Tibial artery (tissue), 4 donors: ENCODE measurements around the gene AKAP12.
"Not testable (repeated sequence)": the region's sequence is repeated elsewhere in the genome, so short reads cannot be mapped to it uniquely, and the experiment has no call there.

Experiments
- DNase-seq, 2 donors: peaks; one replicate each; pipeline ENCODE4 v3.0.0-alpha.2; 2019
- H3K27ac ChIP-seq, 2 donors: fragments of 200-600 bp; sonication (generic) in 1 of 2; 1 replicate in 1 of 2; 2 replicates in 1 of 2; pipeline ENCODE4 v1.5.1; 2018 to 2019; ENCODE audit warnings: mild to moderate bottlenecking in 1 of 2
- H3K27me3 ChIP-seq, 2 donors: fragments of 200-600 bp; sonication (generic) in 1 of 2; one replicate each; pipeline versions ENCODE4 v1.5.1 to v1.6.0; 2016 to 2019
- H3K36me3 ChIP-seq, 3 donors: fragments of 200-600 bp; sonication (generic) in 2 of 3; one replicate each; pipeline ENCODE4 v1.5.1; 2016 to 2019; ENCODE audit warnings: mild to moderate bottlenecking in 2 of 3
- H3K4me1 ChIP-seq, 4 donors: fragments of 200-600 bp; sonication (generic) in 2 of 4; 1 replicate in 3 of 4; 2 replicates in 1 of 4; pipeline ENCODE4 v1.5.1; 2016 to 2019
- H3K4me3 ChIP-seq, 2 donors: fragments of 200-600 bp; sonication (generic) in 1 of 2; 1 replicate in 1 of 2; 2 replicates in 1 of 2; pipeline ENCODE4 v1.5.1; 2018 to 2019; ENCODE audit warnings: mild to moderate bottlenecking in 2 of 2
- H3K9me3 ChIP-seq, 3 donors: fragments of 200-600 bp; sonication (generic) in 1 of 3; one replicate each; pipeline ENCODE4 v1.5.1; 2016 to 2019
- intact Hi-C: fragments of 100-400 bp; cut with DNase I; formaldehyde crosslinking; loops from one replicate; pipeline ENCODE4 v1.15.0; 2023; ENCODE audit warnings: low total_unique reads
- TF ChIP-seq, protein P1 (sequence below), 2 experiments: fragments of 200-600 bp in 1 of 2; fragments of 450-650 bp in 1 of 2; IDR thresholded peaks; one replicate each; pipeline ENCODE4 v1.5.1; 2017 to 2019; ENCODE audit warnings: antibody characterized with exemption in 2 of 2, mild to moderate bottlenecking in 1 of 2, moderate library complexity in 1 of 2

AKAP12 gene

DNA sequence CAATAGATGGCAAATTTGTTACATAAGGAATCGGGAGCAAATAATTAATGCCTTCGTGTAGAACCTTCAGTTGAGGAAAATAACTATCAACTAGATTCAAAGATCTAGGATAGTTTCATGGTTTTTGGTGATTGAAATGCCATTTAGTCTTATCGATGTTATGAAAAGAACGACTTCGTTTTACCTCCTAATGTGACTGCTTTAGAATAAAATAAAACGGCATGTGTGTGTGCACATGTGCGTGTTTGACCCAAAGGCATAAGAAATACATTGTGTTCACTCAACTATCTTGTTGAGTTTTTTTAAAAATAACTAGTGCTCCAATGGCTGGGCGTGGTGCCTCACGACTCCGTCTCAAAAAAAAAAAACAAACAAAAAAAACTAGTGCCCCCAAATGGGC lies 114.0 kb downstream of the AKAP12 start:
- TF ChIP-seq, protein P1, sequence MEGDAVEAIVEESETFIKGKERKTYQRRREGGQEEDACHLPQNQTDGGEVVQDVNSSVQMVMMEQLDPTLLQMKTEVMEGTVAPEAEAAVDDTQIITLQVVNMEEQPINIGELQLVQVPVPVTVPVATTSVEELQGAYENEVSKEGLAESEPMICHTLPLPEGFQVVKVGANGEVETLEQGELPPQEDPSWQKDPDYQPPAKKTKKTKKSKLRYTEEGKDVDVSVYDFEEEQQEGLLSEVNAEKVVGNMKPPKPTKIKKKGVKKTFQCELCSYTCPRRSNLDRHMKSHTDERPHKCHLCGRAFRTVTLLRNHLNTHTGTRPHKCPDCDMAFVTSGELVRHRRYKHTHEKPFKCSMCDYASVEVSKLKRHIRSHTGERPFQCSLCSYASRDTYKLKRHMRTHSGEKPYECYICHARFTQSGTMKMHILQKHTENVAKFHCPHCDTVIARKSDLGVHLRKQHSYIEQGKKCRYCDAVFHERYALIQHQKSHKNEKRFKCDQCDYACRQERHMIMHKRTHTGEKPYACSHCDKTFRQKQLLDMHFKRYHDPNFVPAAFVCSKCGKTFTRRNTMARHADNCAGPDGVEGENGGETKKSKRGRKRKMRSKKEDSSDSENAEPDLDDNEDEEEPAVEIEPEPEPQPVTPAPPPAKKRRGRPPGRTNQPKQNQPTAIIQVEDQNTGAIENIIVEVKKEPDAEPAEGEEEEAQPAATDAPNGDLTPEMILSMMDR (IDR thresholded peaks at IDR 0.05), result no peak
- peaks cover 0 to 22% (median 20%) of the 10 kb centered on the region in 3 donors for H3K36me3 ChIP-seq
- peaks cover 0 to 6% (median 0%) of the 10 kb centered on the region in 4 donors for H3K4me1 ChIP-seq
- no peak overlapping the region for H3K4me3 ChIP-seq
- no peak for DNase-seq
- no peaks in the 10 kb centered on the region for H3K27me3 ChIP-seq
- no peaks in the 10 kb centered on the region for H3K9me3 ChIP-seq
- intact Hi-C loops, result no loop called here
- H3K27ac ChIP-seq, result no peak overlapping the region

DNA sequence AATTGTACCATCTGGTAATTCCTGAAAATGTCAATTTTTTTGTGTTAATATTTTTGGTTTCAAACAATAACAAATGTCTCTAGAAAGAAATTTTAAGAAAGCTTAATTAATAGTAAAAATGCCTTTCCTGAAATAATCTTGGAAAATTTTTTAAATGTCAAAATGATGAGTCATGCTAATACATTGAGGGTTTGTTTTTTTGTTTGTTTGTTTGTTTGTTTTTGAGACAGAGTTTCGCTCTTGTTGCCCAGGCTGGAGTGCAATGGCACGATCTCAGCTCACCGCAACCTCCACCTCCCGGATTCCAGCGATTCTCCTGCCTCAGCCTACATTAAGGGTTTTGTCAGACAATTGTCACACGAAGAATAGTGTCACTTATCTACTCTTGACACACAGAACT lies 117.2 kb downstream of the AKAP12 start:
- Histone ChIP-seq H3K27ac (peak overlapping the region in 1 of 2 donors; percentile 0), H3K36me3 (peaks cover 9 to 18% (median 9%) of the 10 kb centered on the region in 3 donors)
- H3K4me1 ChIP-seq, H3K9me3 ChIP-seq, H3K4me3 ChIP-seq, H3K27me3 ChIP-seq, DNase-seq, intact Hi-C loops: not testable (repeated sequence)

DNA sequence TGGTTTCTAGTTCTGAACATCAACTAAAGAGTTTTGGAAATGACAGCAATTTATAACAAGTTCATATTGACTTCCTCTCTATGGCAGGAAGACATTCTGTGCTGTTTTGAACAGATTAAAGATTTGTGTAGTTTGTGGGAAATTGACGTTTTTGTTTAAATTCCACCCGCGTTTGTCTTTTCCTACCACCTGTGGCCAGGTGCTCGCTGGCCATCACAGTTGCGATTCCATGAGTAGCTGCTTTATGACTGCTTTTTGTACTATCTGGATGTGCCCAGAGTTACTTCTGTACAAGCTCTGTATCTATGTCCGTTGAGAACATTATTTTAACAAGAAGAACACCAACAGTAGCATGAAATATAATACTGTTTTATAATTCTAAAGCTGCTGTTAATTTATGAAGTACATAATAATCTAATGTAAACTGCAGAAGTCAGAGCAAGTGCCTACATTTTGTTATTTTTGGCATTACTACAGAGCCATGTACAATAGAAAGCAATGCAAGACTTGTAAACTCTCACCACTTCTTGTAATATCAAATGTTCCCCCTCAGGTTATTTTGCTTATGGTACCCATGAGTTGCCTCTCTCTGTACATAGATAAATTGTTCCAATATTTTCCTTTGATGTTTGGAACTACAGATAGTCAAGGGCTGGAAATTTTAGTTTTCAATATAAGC lies 118.1 kb downstream of the AKAP12 start:
- intact Hi-C loops, result no loop called here
- H3K27me3 ChIP-seq, result no peaks in the 10 kb centered on the region
- no peak for DNase-seq
- no peak overlapping the region for H3K4me3 ChIP-seq
- peaks cover 15 to 27% (median 17%) of the 10 kb centered on the region in 3 donors for H3K36me3 ChIP-seq
- peaks cover 0 to 6% (median 0%) of the 10 kb centered on the region in 4 donors for H3K4me1 ChIP-seq
- H3K27ac ChIP-seq, result no peak overlapping the region
- no peaks in the 10 kb centered on the region for H3K9me3 ChIP-seq
- TF ChIP-seq, protein P1 (IDR thresholded peaks at IDR 0.05), result no peak

GRCh38 chr6:151358475-151358874 lies 118.7 kb downstream of the AKAP12 start:
- no peak overlapping the region for H3K4me3 ChIP-seq
- no peaks in the 10 kb centered on the region for H3K27me3 ChIP-seq
- intact Hi-C loops, result no loop called here
- H3K36me3 ChIP-seq, result peaks cover 16 to 28% (median 20%) of the 10 kb centered on the region in 3 donors
- H3K4me1 ChIP-seq, result peaks cover 0 to 6% (median 0%) of the 10 kb centered on the region in 4 donors
- no peaks in the 10 kb centered on the region for H3K9me3 ChIP-seq
- DNase-seq, result no peak
- TF ChIP-seq, protein P1 (IDR thresholded peaks at IDR 0.05), result no peak
- no peak overlapping the region for H3K27ac ChIP-seq

DNA sequence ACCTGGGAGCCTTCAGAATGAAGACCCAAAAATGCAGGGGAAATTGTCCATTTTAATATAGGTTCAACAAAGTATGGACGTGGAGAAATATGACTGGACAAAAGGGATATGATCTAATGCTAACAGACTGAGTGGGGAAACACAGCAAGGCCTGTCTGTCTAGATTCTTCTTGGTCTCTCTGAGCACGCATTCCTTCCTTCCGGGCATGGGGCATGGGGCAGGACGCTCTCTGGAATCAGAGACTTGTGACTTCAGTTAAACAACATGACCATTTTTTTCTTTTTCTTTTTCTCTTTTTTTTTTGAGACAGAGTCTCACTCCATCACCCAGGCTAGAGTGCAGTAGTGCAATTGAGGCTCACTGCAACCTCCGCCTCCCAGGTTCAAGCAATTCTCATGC lies 119.7 kb downstream of the AKAP12 start:
- intact Hi-C loops, result no loop called here
- Histone ChIP-seq H3K36me3 (peaks cover 16 to 29% (median 22%) of the 10 kb centered on the region in 3 donors), H3K4me3 (no peak overlapping the region), H3K27ac (no peak overlapping the region), H3K9me3 (no peaks in the 10 kb centered on the region), H3K4me1 (peaks cover 0 to 6% (median 0%) of the 10 kb centered on the region in 4 donors), H3K27me3 (no peaks in the 10 kb centered on the region)
- TF ChIP-seq, protein P1 (IDR thresholded peaks at IDR 0.05), result no peak
- DNase-seq, result no peak

GRCh38 chr6:151365233-151365632 lies 125.5 kb downstream of the AKAP12 start:
- no peaks in the 10 kb centered on the region for H3K27me3 ChIP-seq
- TF ChIP-seq, protein P1 (IDR thresholded peaks at IDR 0.05), result no peak
- peaks cover 37 to 68% (median 45%) of the 10 kb centered on the region in 3 donors for H3K36me3 ChIP-seq
- no peak for DNase-seq
- H3K4me1 ChIP-seq, result no peaks in the 10 kb centered on the region
- intact Hi-C loops, result no loop called here
- no peak overlapping the region for H3K27ac ChIP-seq
- H3K4me3 ChIP-seq, result no peak overlapping the region
- H3K9me3 ChIP-seq, result no peaks in the 10 kb centered on the region
